ENCODE results near the gene TMEM51. TPM values are rescaled to one million over a fixed set of nuclear protein-coding genes. Genes with fewer than 3 reads are reported as not detected.

TMEM51 gene
- total RNA-seq, 1 donor from 2014 or later = 4.7 TPM

- H3K27me3 ChIP-seq (ENCODE audit: control insufficient read depth in 3 of 3, insufficient read depth in 3 of 3, low read length in 3 of 3) = peaks cover 0 to 5% (median 0%) of the 10 kb centered on the region in 3 donors
- no peak overlapping the region for H3K27ac ChIP-seq (ENCODE audit: low read depth, low read length)
- H3K9me3 ChIP-seq (ENCODE audit: control insufficient read depth in 3 of 3, low read length in 3 of 3) = no peaks in the 10 kb centered on the region
- H3K4me1 ChIP-seq (ENCODE audit: control insufficient read depth in 3 of 3, insufficient read depth in 3 of 3, low read length in 3 of 3) = peaks cover 4 to 8% (median 5%) of the 10 kb centered on the region in 3 donors
- H3K9ac ChIP-seq (ENCODE audit: low read depth in 1 of 3, low read length in 3 of 3) = no peak overlapping the region
- H3K36me3 ChIP-seq (ENCODE audit: control insufficient read depth in 3 of 3, insufficient read depth in 3 of 3, low read length in 3 of 3) = no peaks in the 10 kb centered on the region
- H3K4me3 ChIP-seq (ENCODE audit: low read length in 3 of 3) = no peak overlapping the region
These were observed 27.5 kb downstream of the TMEM51 start for GRCh38 chr1:15180945-15181523.

GRCh38 chr1:15181564-15181963 lies 28.0 kb downstream of the TMEM51 start:
- Histone ChIP-seq H3K27ac (ENCODE audit: low read depth, low read length) (no peak overlapping the region), H3K9me3 (ENCODE audit: control insufficient read depth in 3 of 3, low read length in 3 of 3) (no peaks in the 10 kb centered on the region), H3K36me3 (ENCODE audit: control insufficient read depth in 3 of 3, insufficient read depth in 3 of 3, low read length in 3 of 3) (no peaks in the 10 kb centered on the region), H3K4me3 (ENCODE audit: low read length in 3 of 3) (no peak overlapping the region), H3K27me3 (ENCODE audit: control insufficient read depth in 3 of 3, insufficient read depth in 3 of 3, low read length in 3 of 3) (peaks cover 0 to 5% (median 0%) of the 10 kb centered on the region in 3 donors), H3K9ac (ENCODE audit: low read depth in 1 of 3, low read length in 3 of 3) (no peak overlapping the region), H3K4me1 (ENCODE audit: control insufficient read depth in 3 of 3, insufficient read depth in 3 of 3, low read length in 3 of 3) (peaks cover 4 to 8% (median 5%) of the 10 kb centered on the region in 3 donors)

DNA sequence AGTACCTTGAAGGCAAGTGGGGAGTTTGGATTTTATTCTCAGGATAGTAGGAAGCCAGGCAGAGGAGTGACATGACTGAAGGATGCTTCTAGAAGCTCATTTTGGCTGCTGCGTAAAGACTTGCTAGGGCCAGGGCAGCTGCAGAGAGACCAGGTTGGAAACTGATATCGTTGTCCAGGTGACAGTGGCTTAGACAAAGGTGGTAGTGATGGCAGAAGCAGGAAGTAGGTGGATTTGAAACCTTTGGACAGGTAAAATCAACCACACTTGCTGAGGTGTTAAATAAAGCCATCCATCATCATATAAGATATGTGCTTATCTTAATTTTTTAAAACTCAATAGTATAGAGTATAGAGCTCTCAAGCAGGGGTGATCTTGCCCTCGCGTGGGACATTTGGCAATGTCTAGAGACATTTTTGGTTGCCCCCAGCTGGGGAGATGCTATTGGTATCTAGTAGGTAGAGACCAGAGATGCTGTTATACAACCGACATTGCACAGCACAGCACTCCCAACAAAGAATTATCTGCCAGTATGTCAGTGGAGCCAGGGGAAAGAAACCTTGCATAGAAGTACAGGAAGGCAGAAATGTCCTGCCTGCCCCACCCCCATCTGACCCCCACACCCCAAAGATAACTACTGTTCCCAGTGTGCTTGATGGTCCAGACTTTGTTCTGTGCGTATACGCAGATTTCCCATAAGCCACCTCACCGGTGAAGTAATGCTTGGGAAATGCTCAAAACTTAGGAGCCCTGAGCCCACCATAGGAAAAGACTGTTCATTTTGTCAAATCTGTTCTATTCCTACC lies 31.1 kb downstream of the TMEM51 start:
- Histone ChIP-seq H3K4me3 (ENCODE audit: low read length in 3 of 3) (no peak overlapping the region), H3K36me3 (ENCODE audit: control insufficient read depth in 3 of 3, insufficient read depth in 3 of 3, low read length in 3 of 3) (no peaks in the 10 kb centered on the region), H3K27me3 (ENCODE audit: control insufficient read depth in 3 of 3, insufficient read depth in 3 of 3, low read length in 3 of 3) (peaks cover 0 to 5% (median 0%) of the 10 kb centered on the region in 3 donors), H3K9ac (ENCODE audit: low read depth in 1 of 3, low read length in 3 of 3) (no peak overlapping the region), H3K9me3 (ENCODE audit: control insufficient read depth in 3 of 3, low read length in 3 of 3) (no peaks in the 10 kb centered on the region), H3K4me1 (ENCODE audit: control insufficient read depth in 3 of 3, insufficient read depth in 3 of 3, low read length in 3 of 3) (peaks cover 0 to 9% (median 0%) of the 10 kb centered on the region in 3 donors), H3K27ac (ENCODE audit: low read depth, low read length) (no peak overlapping the region)

DNA sequence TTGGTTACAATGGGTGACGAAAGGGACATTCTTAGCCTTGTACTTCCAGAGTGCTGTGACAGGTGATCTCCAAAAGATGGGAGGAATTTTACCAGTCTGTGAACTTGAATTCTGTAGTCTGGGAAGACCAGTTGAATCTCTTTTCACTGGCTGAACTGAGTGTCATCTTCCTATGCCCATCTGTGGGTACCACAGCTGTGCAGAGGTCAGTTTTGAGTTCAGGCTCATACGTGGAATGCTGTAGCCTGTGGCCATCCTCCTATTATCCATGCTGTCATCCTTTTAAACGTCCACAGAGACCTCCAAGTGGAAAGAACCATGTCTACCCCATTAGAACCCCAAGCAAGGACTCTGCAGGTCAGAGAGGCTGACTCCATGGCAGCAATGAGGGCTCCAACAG lies 32.1 kb downstream of the TMEM51 start:
- no peak overlapping the region for H3K9ac ChIP-seq (ENCODE audit: low read depth in 1 of 3, low read length in 3 of 3)
- H3K4me1 ChIP-seq (ENCODE audit: control insufficient read depth in 3 of 3, insufficient read depth in 3 of 3, low read length in 3 of 3) = peaks cover 0 to 9% (median 0%) of the 10 kb centered on the region in 3 donors
- H3K27me3 ChIP-seq (ENCODE audit: control insufficient read depth in 3 of 3, insufficient read depth in 3 of 3, low read length in 3 of 3) = peaks cover 0 to 5% (median 0%) of the 10 kb centered on the region in 3 donors
- no peak overlapping the region for H3K27ac ChIP-seq (ENCODE audit: low read depth, low read length)
- no peak overlapping the region for H3K4me3 ChIP-seq (ENCODE audit: low read length in 3 of 3)
- no peaks in the 10 kb centered on the region for H3K36me3 ChIP-seq (ENCODE audit: control insufficient read depth in 3 of 3, insufficient read depth in 3 of 3, low read length in 3 of 3)
- H3K9me3 ChIP-seq (ENCODE audit: control insufficient read depth in 3 of 3, low read length in 3 of 3) = no peaks in the 10 kb centered on the region

- Histone ChIP-seq H3K27me3 (ENCODE audit: control insufficient read depth in 3 of 3, insufficient read depth in 3 of 3, low read length in 3 of 3) (peaks cover 0 to 5% (median 0%) of the 10 kb centered on the region in 3 donors), H3K4me1 (ENCODE audit: control insufficient read depth in 3 of 3, insufficient read depth in 3 of 3, low read length in 3 of 3) (peaks cover 0 to 9% (median 0%) of the 10 kb centered on the region in 3 donors), H3K9me3 (ENCODE audit: control insufficient read depth in 3 of 3, low read length in 3 of 3) (no peaks in the 10 kb centered on the region), H3K9ac (ENCODE audit: low read depth in 1 of 3, low read length in 3 of 3) (no peak overlapping the region), H3K27ac (ENCODE audit: low read depth, low read length) (no peak overlapping the region), H3K4me3 (ENCODE audit: low read length in 3 of 3) (no peak overlapping the region), H3K36me3 (ENCODE audit: control insufficient read depth in 3 of 3, insufficient read depth in 3 of 3, low read length in 3 of 3) (no peaks in the 10 kb centered on the region)
These were observed 32.7 kb downstream of the TMEM51 start for GRCh38 chr1:15186073-15186845.

DNA sequence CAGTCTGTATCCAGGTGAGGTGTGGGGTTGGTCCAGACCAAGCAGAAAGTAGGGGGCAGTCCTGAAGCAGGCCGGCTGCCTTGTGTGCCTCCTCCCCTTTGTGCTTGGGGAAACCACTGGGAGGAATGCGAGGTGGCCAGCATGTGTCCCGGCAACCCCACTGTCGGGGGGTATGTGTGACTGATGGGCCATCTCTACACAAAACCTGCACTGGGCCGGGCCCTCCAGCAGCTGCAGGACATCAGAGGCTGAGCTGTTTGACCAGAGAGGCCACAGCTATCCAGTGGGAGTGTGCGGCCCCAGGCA lies 33.3 kb downstream of the TMEM51 start:
- Histone ChIP-seq H3K27ac (ENCODE audit: low read depth, low read length) (no peak overlapping the region), H3K9me3 (ENCODE audit: control insufficient read depth in 3 of 3, low read length in 3 of 3) (no peaks in the 10 kb centered on the region), H3K4me3 (ENCODE audit: low read length in 3 of 3) (no peak overlapping the region), H3K4me1 (ENCODE audit: control insufficient read depth in 3 of 3, insufficient read depth in 3 of 3, low read length in 3 of 3) (peaks cover 0 to 9% (median 0%) of the 10 kb centered on the region in 3 donors), H3K27me3 (ENCODE audit: control insufficient read depth in 3 of 3, insufficient read depth in 3 of 3, low read length in 3 of 3) (peaks cover 0 to 5% (median 0%) of the 10 kb centered on the region in 3 donors), H3K36me3 (ENCODE audit: control insufficient read depth in 3 of 3, insufficient read depth in 3 of 3, low read length in 3 of 3) (no peaks in the 10 kb centered on the region), H3K9ac (ENCODE audit: low read depth in 1 of 3, low read length in 3 of 3) (no peak overlapping the region)

DNA sequence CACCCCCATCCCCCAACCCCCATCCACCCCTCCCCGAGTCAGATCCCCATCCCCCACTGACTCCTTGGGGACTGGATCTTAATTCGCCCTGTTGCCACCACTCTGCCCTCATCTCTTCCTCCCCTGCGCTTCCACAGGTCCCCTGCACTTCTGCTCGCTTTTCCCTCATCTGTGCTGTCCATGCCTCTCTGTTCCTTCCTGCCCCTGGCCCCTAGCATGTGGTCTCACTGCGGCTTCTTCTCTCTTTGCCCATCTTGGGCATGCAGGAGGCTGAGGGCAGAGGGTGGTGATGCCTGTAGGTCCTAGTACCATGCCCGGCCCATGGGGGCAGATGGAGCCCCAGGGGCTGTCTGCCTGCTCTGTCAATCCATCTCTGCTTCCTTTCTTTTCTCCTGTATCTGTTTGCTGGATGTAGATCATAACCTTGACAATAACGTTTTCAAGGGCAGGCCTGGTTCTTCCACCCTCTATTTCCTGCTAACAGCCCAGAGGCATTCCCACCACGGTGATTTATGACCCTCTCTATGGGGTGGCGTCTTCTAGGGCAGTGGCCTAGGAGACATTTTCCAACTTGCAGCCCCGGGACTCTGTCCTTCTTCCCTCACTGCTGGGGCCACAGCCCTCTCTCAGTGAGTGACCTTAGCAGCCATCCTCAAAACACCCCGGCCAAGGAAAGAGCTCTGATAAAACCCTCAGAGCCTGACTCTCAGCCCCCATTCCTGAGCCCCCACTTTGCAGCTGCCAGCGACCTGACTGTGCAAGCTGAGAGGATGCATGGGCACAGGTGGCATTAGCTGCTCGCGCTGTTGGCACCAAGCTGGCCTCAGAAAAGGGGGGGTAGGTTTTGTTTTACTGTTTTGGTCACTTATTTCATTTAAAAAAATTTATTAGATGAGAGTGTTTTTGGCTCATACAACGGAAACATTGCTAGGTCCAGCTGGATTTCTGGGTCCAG lies 33.9 kb downstream of the TMEM51 start:
- no peak overlapping the region for H3K4me3 ChIP-seq (ENCODE audit: low read length in 3 of 3)
- no peaks in the 10 kb centered on the region for H3K36me3 ChIP-seq (ENCODE audit: control insufficient read depth in 3 of 3, insufficient read depth in 3 of 3, low read length in 3 of 3)
- H3K27me3 ChIP-seq (ENCODE audit: control insufficient read depth in 3 of 3, insufficient read depth in 3 of 3, low read length in 3 of 3) = peaks cover 0 to 5% (median 0%) of the 10 kb centered on the region in 3 donors
- peaks cover 0 to 9% (median 0%) of the 10 kb centered on the region in 3 donors for H3K4me1 ChIP-seq (ENCODE audit: control insufficient read depth in 3 of 3, insufficient read depth in 3 of 3, low read length in 3 of 3)
- H3K27ac ChIP-seq (ENCODE audit: low read depth, low read length) = no peak overlapping the region
- no peak overlapping the region for H3K9ac ChIP-seq (ENCODE audit: low read depth in 1 of 3, low read length in 3 of 3)
- no peaks in the 10 kb centered on the region for H3K9me3 ChIP-seq (ENCODE audit: control insufficient read depth in 3 of 3, low read length in 3 of 3)

DNA sequence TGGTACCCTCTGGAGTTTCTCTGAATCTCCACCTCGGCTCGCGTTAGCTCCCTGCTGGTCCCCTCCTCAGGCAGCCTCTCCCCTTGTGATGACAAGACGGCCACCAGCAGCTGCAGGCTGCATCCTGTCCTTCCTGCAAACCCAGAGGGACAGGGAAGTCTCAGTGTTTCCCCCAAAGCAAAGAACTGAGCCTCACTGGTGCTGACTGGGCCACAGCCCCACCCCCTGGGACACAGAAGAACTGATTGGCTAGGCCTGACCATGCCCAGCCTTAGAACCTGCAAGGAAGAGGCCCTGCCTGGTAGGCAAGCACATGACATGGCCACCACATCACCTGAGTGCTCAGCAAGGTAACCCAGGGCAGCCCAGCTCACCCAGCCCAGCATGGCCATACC lies 34.6 kb downstream of the TMEM51 start:
- Histone ChIP-seq H3K4me3 (ENCODE audit: low read length in 3 of 3) (no peak overlapping the region), H3K27ac (ENCODE audit: low read depth, low read length) (no peak overlapping the region), H3K9me3 (ENCODE audit: control insufficient read depth in 3 of 3, low read length in 3 of 3) (no peaks in the 10 kb centered on the region), H3K27me3 (ENCODE audit: control insufficient read depth in 3 of 3, insufficient read depth in 3 of 3, low read length in 3 of 3) (peaks cover 0 to 5% (median 0%) of the 10 kb centered on the region in 3 donors), H3K36me3 (ENCODE audit: control insufficient read depth in 3 of 3, insufficient read depth in 3 of 3, low read length in 3 of 3) (no peaks in the 10 kb centered on the region), H3K4me1 (ENCODE audit: control insufficient read depth in 3 of 3, insufficient read depth in 3 of 3, low read length in 3 of 3) (peaks cover 0 to 9% (median 0%) of the 10 kb centered on the region in 3 donors), H3K9ac (ENCODE audit: low read depth in 1 of 3, low read length in 3 of 3) (no peak overlapping the region)

GRCh38 chr1:15188678-15189077 lies 35.1 kb downstream of the TMEM51 start:
- Histone ChIP-seq H3K4me1 (ENCODE audit: control insufficient read depth in 3 of 3, insufficient read depth in 3 of 3, low read length in 3 of 3) (peaks cover 0 to 9% (median 0%) of the 10 kb centered on the region in 3 donors), H3K9ac (ENCODE audit: low read depth in 1 of 3, low read length in 3 of 3) (no peak overlapping the region), H3K4me3 (ENCODE audit: low read length in 3 of 3) (no peak overlapping the region), H3K27me3 (ENCODE audit: control insufficient read depth in 3 of 3, insufficient read depth in 3 of 3, low read length in 3 of 3) (peaks cover 0 to 5% (median 0%) of the 10 kb centered on the region in 3 donors), H3K9me3 (ENCODE audit: control insufficient read depth in 3 of 3, low read length in 3 of 3) (no peaks in the 10 kb centered on the region), H3K27ac (ENCODE audit: low read depth, low read length) (no peak overlapping the region), H3K36me3 (ENCODE audit: control insufficient read depth in 3 of 3, insufficient read depth in 3 of 3, low read length in 3 of 3) (no peaks in the 10 kb centered on the region)

Measured in skeletal muscle tissue (tissue), 4 donors.